ENCODE data around the gene NUTM1. TPM values are rescaled to one million over a fixed set of nuclear protein-coding genes. Genes with fewer than 3 reads are reported as not detected.
A peak's percentile ranks its signal among the peaks of the same experiment; 100 is the strongest.
"Not testable (repeated sequence)": the region's sequence is repeated elsewhere in the genome, so short reads cannot be mapped to it uniquely, and the experiment has no call there.

NUTM1 gene
- total RNA-seq, 1 experiment from 2014 or later = not detected

- DNase-seq (ENCODE audit: low spot score) = no peak
- in situ Hi-C loops (cut with HindIII; ENCODE audit: low sequenced_read_pairs) = no loop called here
These were observed 7.7 kb upstream of the NUTM1 start for GRCh38 chr15:34335176-34336032.

- in situ Hi-C loops (cut with HindIII; ENCODE audit: low sequenced_read_pairs) = no loop called here
- no peak for DNase-seq (ENCODE audit: low spot score)
These were observed 6.7 kb upstream of the NUTM1 start for GRCh38 chr15:34336231-34336990.

- peak; percentile 48 for DNase-seq (ENCODE audit: low spot score)
- in situ Hi-C loops (cut with HindIII; ENCODE audit: low sequenced_read_pairs) = no loop called here
These were observed 6.0 kb upstream of the NUTM1 start for GRCh38 chr15:34336991-34337556.

- peak; percentile 90 for DNase-seq (ENCODE audit: low spot score)
- in situ Hi-C loops (cut with HindIII; ENCODE audit: low sequenced_read_pairs) = no loop called here
These were observed 5.4 kb upstream of the NUTM1 start, which contains the start of gene SLC12A6 for GRCh38 chr15:34337557-34338306. SLC12A6 (minus strand) TSS chr15:34337781; CDS start chr15:34336680, 1,101 bp downstream.

- in situ Hi-C loops (cut with HindIII; ENCODE audit: low sequenced_read_pairs) = no loop called here
These were observed 4.8 kb upstream of the NUTM1 start for GRCh38 chr15:34338347-34338746.

GRCh38 chr15:34339946-34340345 lies 3.2 kb upstream of the NUTM1 start:
- in situ Hi-C loops (cut with HindIII; ENCODE audit: low sequenced_read_pairs) = no loop called here
- DNase-seq (ENCODE audit: low spot score) = no peak

More at GRCh38 chr15:34338347-34338746, 4.8 kb upstream of the NUTM1 start:
- DNase-seq (ENCODE audit: low spot score) = no peak

- in situ Hi-C loops (cut with HindIII; ENCODE audit: low sequenced_read_pairs) = no loop called here
- no peak for DNase-seq (ENCODE audit: low spot score)
These were observed 1.5 kb upstream of the NUTM1 start for GRCh38 chr15:34341381-34342212.

GRCh38 chr15:34342213-34342736 lies 840 bp upstream of the NUTM1 start:
- DNase-seq (ENCODE audit: low spot score); in situ Hi-C loops (cut with HindIII; ENCODE audit: low sequenced_read_pairs): not testable (repeated sequence)

- in situ Hi-C loops (cut with HindIII; ENCODE audit: low sequenced_read_pairs) = no loop called here
- no peak for DNase-seq (ENCODE audit: low spot score)
These were observed 5.0 kb downstream of the NUTM1 start for GRCh38 chr15:34347951-34348638.

- no peak for DNase-seq (ENCODE audit: low spot score)
These were observed 5.7 kb downstream of the NUTM1 start for GRCh38 chr15:34348735-34349300.

GRCh38 chr15:34349769-34350168 lies 6.7 kb downstream of the NUTM1 start:
- in situ Hi-C loops (cut with HindIII; ENCODE audit: low sequenced_read_pairs) = no loop called here

More at GRCh38 chr15:34348735-34349300, 5.7 kb downstream of the NUTM1 start:
- in situ Hi-C loops (cut with HindIII; ENCODE audit: low sequenced_read_pairs) = no loop called here

GRCh38 chr15:34352996-34353395 lies 9.9 kb downstream of the NUTM1 start:
- DNase-seq (ENCODE audit: low spot score); in situ Hi-C loops (cut with HindIII; ENCODE audit: low sequenced_read_pairs): not testable (repeated sequence)

More at GRCh38 chr15:34349769-34350168, 6.7 kb downstream of the NUTM1 start:
- DNase-seq (ENCODE audit: low spot score) = no peak

- no peak for DNase-seq (ENCODE audit: low spot score)
- in situ Hi-C loops (cut with HindIII; ENCODE audit: low sequenced_read_pairs) = no loop called here
These were observed 10.5 kb downstream of the NUTM1 start for GRCh38 chr15:34353627-34354026.

- no peak for DNase-seq (ENCODE audit: low spot score)
- in situ Hi-C loops (cut with HindIII; ENCODE audit: low sequenced_read_pairs) = no loop called here
These were observed 11.2 kb downstream of the NUTM1 start for GRCh38 chr15:34354286-34354685.

- in situ Hi-C loops (cut with HindIII; ENCODE audit: low sequenced_read_pairs) = no loop called here
- DNase-seq (ENCODE audit: low spot score) = no peak
These were observed 12.1 kb downstream of the NUTM1 start for GRCh38 chr15:34355241-34355640.

- DNase-seq (ENCODE audit: low spot score) = no peak
- in situ Hi-C loops (cut with HindIII; ENCODE audit: low sequenced_read_pairs) = no loop called here
These were observed 14.5 kb downstream of the NUTM1 start for GRCh38 chr15:34357653-34358052.

- DNase-seq (ENCODE audit: low spot score) = peak; percentile 49
These were observed 15.3 kb downstream of the NUTM1 start for GRCh38 chr15:34358367-34358766.

More at GRCh38 chr15:34358367-34358766, 15.3 kb downstream of the NUTM1 start:
- in situ Hi-C loops (cut with HindIII; ENCODE audit: low sequenced_read_pairs) = no loop called here
